Fibroblast of lung (primary cell): Measurements from ENCODE around the gene ZNF503.

Experiments
- CTCF ChIP-seq, 2 donors: IDR thresholded peaks in 1 of 2; conservative IDR thresholded peaks in 1 of 2; 1 replicate in 1 of 2; 2 replicates in 1 of 2; pipeline ENCODE4 v1.5.1; 2011 to 2012; ENCODE audit warnings: low read length in 2 of 2, control low read depth in 1 of 2, inconsistent platforms in 1 of 2, low read depth in 1 of 2, mild to moderate bottlenecking in 1 of 2
- EZH2 ChIP-seq: IDR thresholded peaks from 2 replicates; pipeline ENCODE4 v1.5.1; 2012; ENCODE audit warnings: low read length, control low read depth, mild to moderate bottlenecking; ENCODE audit errors: missing control alignments

GRCh38 chr10:75422913-75423312, 21.3 kb upstream of the ZNF503 start:
- TF ChIP-seq CTCF (conservative IDR thresholded peaks at IDR 0.05 in 1 of 2, IDR thresholded peaks at IDR 0.05 in 1 of 2; ENCODE audit: low read depth in 1 of 2, low read length in 2 of 2) (no peak), EZH2 (no peak)
